HG03520 (cell line): ENCODE results near the gene MACROD2.

Source experiments
- ATAC-seq: cut with Tn5 transposase; IDR thresholded peaks from one replicate; pipeline ENCODE4 v1.9.1; 2021; ENCODE audit warnings: mild to moderate bottlenecking, moderate library complexity; ENCODE audit not compliant: unreplicated experiment

MACROD2 gene

DNA sequence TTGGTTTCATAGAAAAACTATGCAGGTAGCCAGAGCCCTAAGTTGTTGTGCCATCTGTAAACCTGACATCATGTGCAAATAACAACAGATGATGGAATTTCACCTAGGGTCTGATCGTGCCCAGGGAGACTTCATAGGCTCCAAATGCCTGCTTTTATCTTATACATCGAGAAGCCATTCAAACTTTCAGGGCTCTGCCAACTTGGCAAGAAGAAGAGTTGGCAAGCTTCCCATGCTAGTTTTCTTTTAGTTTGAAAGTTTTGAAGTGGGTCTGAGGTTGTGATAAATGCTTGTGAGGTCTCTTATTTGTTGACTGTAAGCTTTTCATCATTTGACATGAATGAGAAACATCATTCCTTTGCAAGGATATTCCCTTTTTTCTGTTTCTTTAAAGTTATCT is 517.5 kb downstream of the MACROD2 start:
- no peak for ATAC-seq

DNA sequence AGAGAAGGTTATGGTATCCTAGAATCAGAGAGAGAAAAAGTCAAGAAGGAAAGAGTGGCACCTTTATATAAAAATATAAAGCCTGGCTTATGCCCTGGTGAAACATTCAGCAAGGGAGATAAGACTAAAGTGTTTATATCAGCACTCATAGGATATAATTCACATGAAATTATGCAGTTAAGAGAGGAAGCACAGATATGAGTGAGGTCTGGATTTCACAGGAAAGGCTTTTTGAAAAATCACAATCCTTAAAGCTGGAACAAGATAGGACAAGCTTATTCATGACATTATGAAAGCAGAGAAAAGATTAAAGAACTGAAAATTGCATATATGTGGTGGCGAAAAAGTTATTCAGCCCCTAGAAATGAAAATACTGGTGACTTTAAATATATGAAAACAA is 523.3 kb downstream of the MACROD2 start:
- no peak for ATAC-seq

DNA sequence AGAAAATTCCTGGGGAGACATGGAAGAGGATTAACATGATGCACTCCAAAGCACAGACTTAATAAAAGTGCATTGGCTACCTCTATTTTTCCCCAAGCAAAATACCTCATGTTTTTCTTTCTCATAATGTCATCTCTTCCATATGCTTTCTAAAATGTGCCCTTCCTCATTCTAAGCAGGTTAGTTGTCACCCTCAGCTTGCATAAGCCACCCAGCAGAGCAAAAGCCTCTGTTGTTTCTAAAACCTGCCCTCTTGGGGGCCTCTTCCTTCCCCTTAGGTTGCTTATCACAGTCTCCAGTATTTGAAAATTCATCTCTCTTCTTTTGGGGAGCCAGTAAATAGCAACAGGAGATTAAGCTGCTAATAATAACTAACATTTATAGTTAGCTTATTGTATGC is 525.7 kb downstream of the MACROD2 start:
- ATAC-seq, result no peak

DNA sequence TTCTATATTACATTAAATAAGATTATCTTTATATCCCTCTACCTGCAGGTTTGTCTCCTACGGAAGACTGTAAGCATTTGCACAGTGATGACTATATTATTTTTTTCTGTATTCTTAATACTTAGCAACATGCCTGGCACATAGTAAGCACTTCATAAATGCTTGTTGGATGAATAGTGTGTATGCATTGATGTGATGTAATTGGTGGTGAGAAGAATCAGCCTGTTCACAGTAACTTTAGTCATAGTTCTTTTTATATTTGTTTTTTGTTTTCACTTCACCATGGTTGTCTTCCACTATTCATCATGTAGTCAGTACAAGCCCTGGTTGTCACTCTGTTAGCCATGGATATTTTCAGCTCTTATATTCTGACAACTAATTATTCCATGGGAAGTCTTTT is 526.1 kb downstream of the MACROD2 start:
- no peak for ATAC-seq

DNA sequence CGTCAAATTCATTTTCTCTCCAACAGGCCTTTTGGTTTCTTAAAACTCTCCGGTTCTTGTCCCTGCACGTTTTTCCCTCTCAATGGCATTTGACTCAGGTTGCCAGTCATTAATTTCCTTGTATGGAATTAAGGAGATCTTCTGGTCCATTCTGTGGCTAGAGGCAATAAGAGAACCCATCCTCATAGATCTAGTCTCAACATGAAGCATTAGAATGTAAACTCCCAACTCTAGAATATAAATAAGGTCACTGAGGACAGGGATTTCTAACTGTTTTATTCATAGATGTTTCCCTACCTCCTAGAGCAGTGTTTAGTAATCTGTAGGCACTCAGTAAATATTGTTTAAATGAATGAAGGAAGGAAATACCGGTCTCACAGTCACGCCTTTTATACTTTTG is 527.3 kb downstream of the MACROD2 start:
- no peak for ATAC-seq

DNA sequence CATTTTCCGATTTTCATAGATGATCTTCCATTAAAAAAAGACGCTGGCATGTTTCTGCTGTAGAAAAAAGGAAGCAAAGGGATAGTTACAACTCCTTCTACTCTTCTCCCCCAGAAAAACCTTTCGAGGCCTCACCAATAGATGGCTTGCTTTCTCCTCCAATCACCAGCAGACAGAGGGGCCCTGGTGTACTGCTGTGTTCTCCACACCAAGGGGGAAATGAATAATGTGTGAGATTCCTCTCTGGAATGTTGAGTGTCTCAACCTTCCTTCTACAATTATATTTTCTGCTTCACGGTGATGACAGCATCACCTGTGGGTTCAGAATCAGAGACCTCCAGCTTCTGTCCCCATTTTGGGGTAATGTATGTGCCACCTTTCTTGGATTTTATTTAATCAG is 527.8 kb downstream of the MACROD2 start:
- no peak for ATAC-seq

DNA sequence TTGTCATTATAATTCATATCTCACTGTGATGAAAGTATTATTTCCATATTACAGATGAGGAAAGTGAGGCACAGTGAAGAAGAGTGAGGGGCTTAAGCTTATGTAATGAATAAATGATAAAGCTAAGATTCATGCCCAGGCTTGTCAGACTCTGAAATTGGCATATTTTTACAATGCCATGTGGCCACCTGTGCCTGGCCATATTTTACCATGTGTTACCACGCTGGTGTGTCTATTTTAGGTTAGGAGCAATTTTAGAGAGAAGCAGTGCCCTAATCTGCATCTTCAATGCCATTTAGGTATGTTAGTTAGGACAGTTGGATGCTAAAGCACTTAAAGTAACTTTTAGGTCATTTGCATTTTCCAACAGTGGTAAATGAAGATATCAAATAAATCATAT is 530.1 kb downstream of the MACROD2 start:
- ATAC-seq, result no peak

DNA sequence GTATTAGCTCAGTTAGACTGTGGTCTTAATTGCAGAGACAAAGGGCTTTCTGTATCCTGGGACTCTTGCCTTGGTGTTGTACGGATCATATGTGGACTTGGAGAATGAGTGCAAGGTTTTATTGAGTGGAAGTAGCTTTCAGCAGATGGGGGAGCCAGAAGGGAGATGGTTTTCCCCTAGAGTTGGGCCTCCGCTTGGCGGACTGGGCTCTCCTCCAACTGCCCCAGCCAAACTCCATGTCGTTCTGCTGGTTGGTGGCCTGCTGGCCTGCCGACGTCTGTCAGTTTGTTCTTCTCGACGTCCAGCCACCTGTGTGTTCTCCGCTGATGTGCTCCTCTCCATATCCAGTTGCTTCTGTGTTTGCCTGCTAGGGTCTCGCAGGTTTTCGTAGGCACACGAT is 531.6 kb downstream of the MACROD2 start:
- no peak for ATAC-seq

DNA sequence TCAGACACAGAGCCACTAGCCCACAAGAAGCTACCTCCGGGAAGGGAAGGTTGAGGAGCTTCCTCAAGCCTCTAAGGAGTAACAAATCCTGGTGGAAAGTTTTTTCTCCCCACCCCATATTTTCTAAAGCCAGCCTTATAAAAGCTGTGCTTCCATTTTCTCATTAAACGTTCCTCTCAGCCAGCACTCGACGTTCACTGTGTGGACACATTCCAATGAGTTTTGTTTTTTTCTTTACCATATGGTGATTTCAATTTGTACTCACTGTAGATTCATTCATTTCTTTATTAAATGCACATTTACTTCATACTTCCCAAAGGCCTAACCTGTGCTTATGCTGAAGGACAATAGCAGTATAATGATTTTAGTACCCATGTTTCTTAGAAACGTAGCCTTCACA is 536.5 kb downstream of the MACROD2 start:
- ATAC-seq, result no peak

DNA sequence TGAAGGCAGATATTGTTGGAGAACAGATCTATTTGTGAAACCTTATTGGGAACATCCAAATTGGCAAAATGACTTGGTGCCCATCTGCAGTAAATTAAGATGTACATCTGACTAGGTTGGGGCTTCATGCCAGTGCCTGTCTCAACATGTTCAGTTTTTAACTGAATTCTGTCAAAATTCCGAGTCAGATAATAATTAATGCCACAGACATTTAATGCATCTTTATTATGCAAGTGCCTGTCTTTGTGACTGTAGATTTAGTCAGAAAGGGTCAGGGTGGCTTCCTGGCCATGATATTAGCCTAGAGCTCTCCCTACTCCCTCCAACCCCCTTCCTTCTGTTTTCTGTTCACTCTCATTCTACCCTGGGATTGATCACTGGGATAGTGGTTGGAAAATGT is 541.4 kb downstream of the MACROD2 start:
- ATAC-seq, result no peak

DNA sequence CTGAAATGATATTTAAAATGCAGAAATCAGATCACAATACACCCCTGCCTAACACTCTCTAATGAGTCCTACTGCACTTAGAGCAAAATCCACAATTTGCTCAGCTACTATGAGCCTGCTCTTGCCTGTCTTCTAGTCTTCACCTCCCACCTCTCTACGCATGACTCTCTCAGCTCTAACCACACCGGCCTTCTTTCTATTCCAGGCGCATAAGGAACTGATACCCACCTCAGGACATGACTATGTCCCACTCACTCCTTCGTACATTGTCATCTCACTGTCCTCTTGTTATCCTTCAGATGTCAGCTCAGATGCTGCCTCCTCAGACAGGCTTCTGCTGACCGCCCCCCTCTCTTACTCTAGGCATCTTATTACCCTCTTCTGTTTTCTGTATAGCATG is 543.1 kb downstream of the MACROD2 start:
- peak; percentile 99 for ATAC-seq

DNA sequence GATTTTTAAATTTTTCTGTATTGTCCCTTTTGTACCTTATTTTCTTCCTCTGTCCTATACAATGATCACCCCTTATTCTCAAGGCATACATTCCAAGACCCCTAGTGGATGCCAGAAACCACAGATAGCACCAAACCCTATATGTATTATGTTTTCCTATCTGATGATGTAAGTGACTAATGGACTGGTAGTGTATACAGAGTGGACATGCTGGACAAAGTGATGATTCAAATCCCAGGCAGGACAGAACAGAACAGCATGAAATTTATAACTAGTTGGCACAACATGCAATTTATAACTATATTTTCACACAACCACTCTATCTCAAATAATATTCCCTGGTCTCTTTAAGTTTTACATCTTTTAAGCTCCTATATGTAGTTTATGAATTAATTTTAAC is 547.7 kb downstream of the MACROD2 start:
- ATAC-seq, result no peak

DNA sequence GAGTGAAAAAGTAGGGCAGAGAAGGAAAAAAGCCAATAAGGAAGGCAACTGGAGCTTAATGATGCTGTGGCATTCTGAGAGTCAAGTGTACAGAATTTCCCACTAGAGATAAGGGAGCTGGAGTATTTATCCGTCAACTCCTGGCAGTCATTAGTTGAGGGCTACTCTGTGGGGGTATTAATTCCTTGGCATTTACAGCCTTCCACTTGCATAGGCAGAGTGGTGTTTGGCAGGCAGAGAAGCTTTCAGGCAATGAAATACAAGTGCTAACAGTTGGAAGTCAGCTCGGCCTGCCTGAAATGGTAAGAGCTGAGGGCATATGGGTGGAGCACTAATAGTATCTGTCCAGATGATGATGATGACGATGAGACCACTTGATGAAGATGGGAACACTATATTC is 549.4 kb downstream of the MACROD2 start:
- ATAC-seq, result no peak

DNA sequence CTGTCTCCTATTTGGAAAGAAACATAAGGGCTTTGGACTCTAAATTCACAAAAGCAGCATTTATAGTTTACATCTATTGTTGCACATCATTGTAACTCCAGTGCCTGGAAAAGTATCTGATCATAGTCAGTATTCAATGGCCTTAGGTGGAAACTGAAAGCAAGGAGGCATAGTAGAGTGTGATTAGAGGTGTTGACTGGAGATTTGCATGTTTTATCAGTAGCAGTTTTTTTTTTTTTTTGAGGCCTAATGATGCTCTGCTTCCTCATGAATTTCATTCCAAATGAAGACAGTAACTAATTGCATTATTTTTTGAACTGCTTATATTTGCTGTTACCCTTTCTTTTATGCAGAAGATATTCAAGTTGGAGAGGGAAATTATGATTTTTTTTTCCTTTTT is 555.3 kb downstream of the MACROD2 start:
- ATAC-seq, result no peak

DNA sequence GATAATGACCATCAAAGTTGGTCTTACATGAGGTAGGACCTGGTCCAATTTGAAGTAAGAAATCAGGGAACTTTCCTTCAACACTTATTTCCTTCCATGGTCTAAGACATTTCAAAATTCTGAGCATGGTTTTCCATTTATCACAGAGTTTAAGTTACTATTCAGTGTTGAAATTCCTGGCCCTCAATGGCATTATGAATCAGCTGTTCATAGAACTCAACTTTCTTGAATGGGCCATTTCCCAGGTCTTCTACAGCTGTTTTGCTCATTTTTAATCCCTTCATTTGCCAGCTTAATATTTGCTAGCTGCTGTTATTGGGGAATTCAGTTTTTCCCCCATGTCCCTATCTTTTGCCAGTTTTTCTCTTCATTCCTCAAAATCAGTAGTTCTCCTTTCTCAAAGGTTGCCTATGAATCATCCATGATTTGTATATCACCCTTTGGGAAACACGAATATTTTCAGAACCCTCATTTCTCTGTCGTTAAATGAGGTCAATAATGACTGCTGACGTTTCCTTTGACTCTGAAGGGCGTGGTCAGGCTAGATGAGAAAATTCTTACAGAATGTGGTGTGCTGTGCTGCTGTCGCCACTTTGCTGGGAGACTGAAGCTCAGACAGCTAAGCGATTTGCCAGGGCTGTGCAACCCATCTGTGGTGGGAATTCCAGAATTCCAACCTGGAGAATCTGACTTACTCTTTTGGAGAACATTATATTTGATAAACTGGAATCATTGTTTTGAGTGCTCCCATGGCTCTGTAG is 558.6 kb downstream of the MACROD2 start:
- no peak for ATAC-seq

DNA sequence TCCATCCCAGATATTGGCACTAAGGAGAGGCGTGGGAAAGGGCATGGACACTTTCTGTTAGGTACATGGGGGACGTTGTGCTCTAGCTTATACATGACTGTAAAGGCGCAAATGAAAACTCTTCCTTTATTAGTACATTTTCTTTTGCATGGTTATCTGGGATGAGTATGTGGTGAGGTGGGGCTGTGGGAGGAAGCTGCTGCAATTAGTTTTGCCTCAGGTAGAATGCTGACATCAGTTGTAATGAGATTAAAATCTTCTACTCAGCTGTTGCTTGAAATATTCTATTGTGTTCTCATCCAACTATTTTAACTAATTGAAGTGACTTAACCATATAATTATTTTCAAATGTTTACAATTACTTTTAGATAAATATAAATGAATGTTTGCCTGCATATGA is 560.4 kb downstream of the MACROD2 start:
- no peak for ATAC-seq

DNA sequence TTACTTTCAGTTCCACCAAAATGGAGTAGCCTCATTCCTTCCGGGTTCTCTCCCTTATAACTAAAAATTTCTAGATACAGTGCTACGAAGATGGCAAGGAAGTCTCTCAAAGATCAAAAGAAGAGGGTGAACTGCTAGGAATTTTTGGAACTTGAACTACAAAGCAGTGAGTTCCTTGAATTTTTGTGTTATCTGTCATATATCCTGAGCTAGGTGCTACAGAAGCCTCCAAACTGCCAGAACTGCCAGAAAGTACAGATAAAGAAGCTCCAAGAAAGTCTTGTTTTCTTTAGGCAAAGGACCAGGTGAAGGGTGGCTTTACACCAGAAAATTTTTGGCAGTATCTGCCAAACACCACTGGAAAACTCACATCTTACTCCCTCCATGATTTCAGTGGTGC is 560.9 kb downstream of the MACROD2 start:
- ATAC-seq, result no peak

DNA sequence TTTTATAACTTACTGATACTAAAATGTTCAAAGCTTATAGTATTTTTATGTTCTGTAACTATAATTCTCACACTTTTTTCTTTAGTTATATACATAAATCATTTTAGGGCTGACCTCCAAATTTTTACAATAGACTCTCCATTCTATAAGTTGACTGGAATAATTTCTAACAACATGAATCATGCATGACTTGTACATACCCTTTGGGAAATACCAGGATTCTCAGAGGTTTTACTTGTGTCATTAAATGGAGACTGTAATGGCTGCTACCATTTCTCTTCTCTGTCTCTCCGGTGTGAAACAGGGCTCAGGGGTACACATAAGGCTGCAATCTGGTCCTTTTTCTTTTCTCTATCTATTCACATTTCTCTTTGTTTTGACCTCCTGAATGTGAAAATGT is 564.3 kb downstream of the MACROD2 start:
- ATAC-seq, result no peak

DNA sequence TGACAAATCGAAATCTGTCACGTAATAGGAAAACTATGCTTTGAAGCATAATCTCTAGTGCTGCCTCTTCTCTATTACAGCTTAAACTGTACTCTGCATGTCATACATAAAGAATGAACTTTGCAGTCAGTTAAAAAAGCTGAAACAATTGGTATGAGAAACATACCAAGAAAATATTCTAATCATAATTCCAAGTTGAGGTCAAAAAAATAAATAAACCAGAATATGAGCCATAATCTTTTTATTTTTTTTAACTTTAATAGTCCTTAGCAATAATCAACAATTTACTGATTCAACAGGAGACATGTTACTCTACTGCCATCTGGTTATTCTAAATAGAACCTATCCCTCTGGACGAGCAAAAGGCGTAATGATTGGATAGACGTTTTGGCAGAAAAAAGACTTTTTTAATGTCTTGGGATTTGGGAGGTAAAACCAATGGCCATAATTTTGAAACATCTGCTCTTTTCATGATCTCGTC is 566.5 kb downstream of the MACROD2 start:
- no peak for ATAC-seq

DNA sequence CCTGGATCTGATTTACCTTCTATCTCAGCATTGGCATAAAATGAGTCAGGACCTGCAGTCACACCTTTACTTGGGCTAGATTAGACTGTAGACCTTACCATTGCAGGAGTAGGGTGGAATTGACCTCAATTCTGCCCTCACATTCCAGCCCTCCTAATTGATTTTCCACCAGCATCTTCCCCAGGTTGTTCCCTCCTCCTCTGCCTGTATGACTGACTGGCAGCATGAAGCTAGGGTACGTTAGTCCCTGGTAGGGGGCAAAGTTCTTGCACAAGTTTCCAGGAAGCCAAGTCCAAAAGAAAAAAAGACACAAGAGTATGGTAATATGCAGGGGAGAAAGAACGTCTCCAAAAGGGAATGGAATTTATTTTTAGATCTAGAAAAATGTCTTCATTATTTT is 567.7 kb downstream of the MACROD2 start:
- ATAC-seq, result no peak

DNA sequence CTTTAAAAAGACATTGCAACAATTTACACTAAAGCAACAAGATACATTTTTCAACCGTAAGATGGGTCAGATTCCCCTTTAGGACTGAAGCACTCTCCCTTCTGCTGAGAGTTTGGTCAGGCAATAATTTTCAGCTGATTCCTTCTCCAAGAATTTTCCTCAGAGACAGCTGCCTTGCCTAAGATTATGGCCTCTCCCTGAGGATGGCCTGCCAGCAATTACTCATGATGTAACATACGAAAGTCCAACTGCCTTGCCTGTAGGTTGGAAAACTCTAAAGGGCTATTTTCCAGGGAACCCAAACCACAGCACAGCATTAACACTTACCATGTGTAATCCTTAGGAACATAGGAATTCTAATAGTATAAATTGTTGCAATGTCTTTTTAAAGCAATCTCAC is 571.2 kb downstream of the MACROD2 start:
- no peak for ATAC-seq

DNA sequence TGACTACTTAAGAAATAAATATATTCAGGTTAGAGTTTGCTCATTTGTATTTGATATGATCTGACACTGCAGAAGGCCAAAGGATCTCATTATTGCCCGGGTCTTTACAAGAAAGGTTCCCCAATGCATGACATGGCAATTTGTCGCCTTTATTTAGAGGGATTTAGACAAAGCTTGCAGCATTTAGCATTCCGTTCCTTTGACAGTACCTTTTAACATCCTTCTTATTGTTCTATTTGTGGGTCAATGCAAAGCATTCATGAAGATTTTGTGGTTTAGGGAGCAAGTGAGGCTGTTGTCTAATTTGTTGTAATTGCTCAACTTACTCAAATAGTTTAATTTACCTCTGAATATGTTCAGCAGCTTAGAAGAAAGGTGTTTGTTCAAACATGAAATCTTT is 572.9 kb downstream of the MACROD2 start:
- no peak for ATAC-seq

DNA sequence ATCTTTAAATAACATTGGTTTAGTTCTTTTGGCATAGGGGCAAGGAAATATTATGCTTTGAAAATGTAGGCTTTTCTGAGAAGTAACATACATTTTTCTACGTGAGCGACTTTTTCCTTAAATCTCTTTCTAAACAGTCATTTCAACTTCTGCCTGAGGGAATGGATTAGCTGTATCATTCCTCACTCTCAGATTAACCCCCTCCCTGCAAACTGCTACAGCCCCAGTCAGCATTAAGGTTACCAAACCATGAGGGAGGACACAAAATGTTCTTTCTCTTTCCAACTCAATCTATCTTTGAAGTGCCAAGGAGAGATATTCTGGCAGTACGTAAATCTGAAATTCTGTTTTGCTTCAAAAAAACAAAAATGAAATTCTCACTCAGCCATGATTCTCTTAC is 573.4 kb downstream of the MACROD2 start:
- no peak for ATAC-seq
